Activated CD8-positive, alpha-beta T cell treated with anti-CD3 and anti-CD28 coated beads for 36 hours (primary cell): ENCODE measurements around the gene PZP. TPM values are rescaled to one million over a fixed set of nuclear protein-coding genes. Genes with fewer than 3 reads are reported as not detected.
"Not testable (repeated sequence)": the region's sequence is repeated elsewhere in the genome, so short reads cannot be mapped to it uniquely, and the experiment has no call there.

Experiments used
- ATAC-seq: fragments of 200-7000 bp; cut with Tn5 transposase; one replicate; pipeline ENCODE4 v1.10.0; 2021; ENCODE audit warnings: mild to moderate bottlenecking, moderate library complexity
- CTCF ChIA-PET: fragments of 350-600 bp; sonication (Branson Sonifier 250); formaldehyde crosslinking; loops from one replicate; lab custom pipeline; 2021; ENCODE audit warnings: antibody characterized with exemption; lab: Charles Lee
- POLR2A ChIA-PET: fragments of 350-600 bp; sonication (Branson Sonifier 250); formaldehyde crosslinking; loops from one replicate; lab custom pipeline; 2021; ENCODE audit warnings: antibody characterized with exemption; lab: Charles Lee
- DNase-seq: peaks from one replicate; pipeline ENCODE4 v3.0.0-alpha.2; 2020
- H3K27ac Mint-ChIP-seq: one replicate; pipeline ENCODE4 v1.8.0; 2021; ENCODE audit warnings: mild to moderate bottlenecking, mixed read lengths
- H3K27me3 Mint-ChIP-seq: one replicate; pipeline ENCODE4 v1.8.0; 2021; ENCODE audit warnings: mixed read lengths
- H3K36me3 Mint-ChIP-seq: one replicate; pipeline ENCODE4 v1.8.0; 2021; ENCODE audit warnings: low read depth, mixed read lengths
- H3K4me1 Mint-ChIP-seq: one replicate; pipeline ENCODE4 v1.8.0; 2021; ENCODE audit warnings: low read depth, mixed read lengths
- H3K4me3 Mint-ChIP-seq: one replicate; pipeline ENCODE4 v1.8.0; 2021; ENCODE audit warnings: mild to moderate bottlenecking, moderate library complexity, mixed read lengths
- H3K9me3 Mint-ChIP-seq: one replicate; pipeline ENCODE4 v1.8.0; 2021; ENCODE audit warnings: mixed read lengths
- intact Hi-C: fragments of 100-400 bp; cut with micrococcal nuclease; formaldehyde crosslinking; loops from one replicate; pipeline ENCODE4 v1.10.0; 2022
- total RNA-seq, 2 experiments: library from RNA; stranded (reverse); gene quantifications; one replicate each; pipeline ENCODE4 v1.2.3, GENCODE V29; 2021
- TF ChIP-seq, protein P1 (sequence below): fragments of 200-600 bp; IDR thresholded peaks from one replicate; pipeline ENCODE4 v1.8.0; 2022; ENCODE audit warnings: antibody characterized with exemption, mild to moderate bottlenecking

The PZP gene
- total RNA-seq, 2 experiments from 2014 or later, result not detected

DNA sequence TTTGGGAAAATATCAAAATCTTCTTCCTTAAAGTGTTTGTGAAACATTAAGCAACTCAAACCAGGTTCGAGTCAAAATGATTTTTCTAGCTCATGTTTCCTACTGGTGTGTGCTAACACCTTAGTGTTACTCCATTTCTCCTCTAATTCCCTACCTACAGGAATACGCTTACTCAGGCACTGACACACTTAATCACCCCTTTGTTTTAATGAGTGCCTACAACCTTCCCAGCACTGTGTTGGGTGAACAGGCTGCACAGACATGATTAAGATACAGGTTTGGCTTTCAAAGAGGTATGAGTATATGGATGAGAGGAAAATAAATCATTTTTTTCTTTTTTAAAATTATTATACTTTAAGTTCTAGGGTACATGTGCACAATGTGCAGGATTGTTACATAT lies 15.6 kb upstream of the PZP start:
- no peak overlapping the region for H3K4me3 Mint-ChIP-seq
- intact Hi-C loops, result no loop called here
- TF ChIP-seq, protein P1, sequence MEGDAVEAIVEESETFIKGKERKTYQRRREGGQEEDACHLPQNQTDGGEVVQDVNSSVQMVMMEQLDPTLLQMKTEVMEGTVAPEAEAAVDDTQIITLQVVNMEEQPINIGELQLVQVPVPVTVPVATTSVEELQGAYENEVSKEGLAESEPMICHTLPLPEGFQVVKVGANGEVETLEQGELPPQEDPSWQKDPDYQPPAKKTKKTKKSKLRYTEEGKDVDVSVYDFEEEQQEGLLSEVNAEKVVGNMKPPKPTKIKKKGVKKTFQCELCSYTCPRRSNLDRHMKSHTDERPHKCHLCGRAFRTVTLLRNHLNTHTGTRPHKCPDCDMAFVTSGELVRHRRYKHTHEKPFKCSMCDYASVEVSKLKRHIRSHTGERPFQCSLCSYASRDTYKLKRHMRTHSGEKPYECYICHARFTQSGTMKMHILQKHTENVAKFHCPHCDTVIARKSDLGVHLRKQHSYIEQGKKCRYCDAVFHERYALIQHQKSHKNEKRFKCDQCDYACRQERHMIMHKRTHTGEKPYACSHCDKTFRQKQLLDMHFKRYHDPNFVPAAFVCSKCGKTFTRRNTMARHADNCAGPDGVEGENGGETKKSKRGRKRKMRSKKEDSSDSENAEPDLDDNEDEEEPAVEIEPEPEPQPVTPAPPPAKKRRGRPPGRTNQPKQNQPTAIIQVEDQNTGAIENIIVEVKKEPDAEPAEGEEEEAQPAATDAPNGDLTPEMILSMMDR, result no peak
- DNase-seq (no peak), ATAC-seq (no peak)
- POLR2A ChIA-PET, result interaction anchor here (0.6 kb wide), 1 partner anchor 78 kb away, joined by 3 read pairs; no protein-coding TSS in a partner anchor
- no peaks in the 10 kb centered on the region for H3K4me1 Mint-ChIP-seq
- CTCF ChIA-PET, result no interaction called here
- H3K36me3 Mint-ChIP-seq, result no peaks in the 10 kb centered on the region
- H3K27ac Mint-ChIP-seq, result no peak overlapping the region
- no peaks in the 10 kb centered on the region for H3K27me3 Mint-ChIP-seq
- no peaks in the 10 kb centered on the region for H3K9me3 Mint-ChIP-seq

DNA sequence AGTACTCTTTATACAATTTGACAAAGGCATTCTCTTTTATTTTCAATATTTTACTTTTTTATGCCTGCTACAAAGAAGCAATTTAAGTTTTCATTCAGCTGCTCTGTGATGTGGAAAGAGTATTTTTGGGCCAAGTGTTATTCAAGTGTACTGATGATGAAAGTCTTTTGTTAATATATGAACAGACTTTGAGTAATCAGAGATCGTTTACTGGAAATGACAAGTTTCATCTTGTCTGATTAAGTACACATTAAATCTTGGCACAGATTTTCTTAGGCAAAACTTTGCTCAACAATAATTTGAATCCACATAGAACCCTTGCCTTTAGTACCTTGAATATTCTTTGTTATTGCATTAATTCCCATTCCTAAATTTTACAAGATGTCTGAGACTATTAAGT lies 13.3 kb upstream of the PZP start:
- Mint-ChIP-seq H3K36me3 (no peaks in the 10 kb centered on the region), H3K4me1 (no peaks in the 10 kb centered on the region), H3K27ac (no peak overlapping the region), H3K4me3 (no peak overlapping the region), H3K9me3 (no peaks in the 10 kb centered on the region), H3K27me3 (no peaks in the 10 kb centered on the region)
- ATAC-seq (no peak), DNase-seq (no peak)
- intact Hi-C loops, result no loop called here
- ChIA-PET POLR2A (no interaction called here), CTCF (no interaction called here)
- TF ChIP-seq, protein P1, result no peak

DNA sequence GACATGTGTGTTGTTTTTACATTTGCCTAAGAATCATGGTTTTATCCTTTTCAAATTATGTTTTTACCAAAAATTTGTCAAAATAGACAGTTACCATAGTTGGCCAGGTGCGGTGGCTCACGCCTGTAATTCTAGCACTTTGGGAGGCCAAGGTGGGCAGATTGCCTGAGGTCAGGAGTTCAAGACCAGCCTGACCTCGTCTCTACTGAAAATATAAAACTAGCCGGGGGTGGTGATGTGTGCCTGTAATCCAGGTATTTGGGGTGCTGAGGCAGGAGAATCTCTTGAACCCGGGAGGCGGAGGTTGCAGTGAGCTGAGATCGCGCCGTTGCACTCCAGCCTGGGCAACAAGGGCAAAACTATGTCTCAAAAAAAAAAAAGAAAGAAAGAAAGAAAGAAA lies 12.8 kb upstream of the PZP start:
- H3K36me3 Mint-ChIP-seq, POLR2A ChIA-PET, intact Hi-C loops, H3K4me1 Mint-ChIP-seq, H3K4me3 Mint-ChIP-seq, CTCF ChIA-PET, H3K9me3 Mint-ChIP-seq, H3K27me3 Mint-ChIP-seq, ATAC-seq, DNase-seq, H3K27ac Mint-ChIP-seq: not testable (repeated sequence)

DNA sequence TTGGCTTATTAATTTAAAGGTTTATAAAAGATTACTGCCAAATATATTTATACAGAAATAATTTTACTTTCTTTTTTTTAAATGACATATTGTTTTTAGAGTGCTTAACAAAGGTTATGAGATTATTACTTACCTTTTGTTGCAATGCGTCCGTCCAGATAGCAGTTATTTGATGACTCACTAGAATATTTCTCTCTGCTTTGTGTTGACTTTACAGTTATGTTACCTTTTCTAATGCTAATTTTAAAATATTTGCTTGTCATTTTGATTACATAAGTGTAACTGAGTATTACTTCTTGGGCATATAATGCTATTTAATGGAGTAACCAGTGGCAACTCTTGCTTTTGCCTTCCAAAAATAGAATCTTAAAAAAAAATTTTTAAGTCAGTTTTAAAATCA lies 6.3 kb upstream of the PZP start:
- CTCF ChIA-PET, result no interaction called here
- DNase-seq, result no peak
- TF ChIP-seq, protein P1, result no peak
- intact Hi-C loops, result no loop called here
- Mint-ChIP-seq H3K27me3 (no peaks in the 10 kb centered on the region), H3K4me1 (no peaks in the 10 kb centered on the region), H3K27ac (no peak overlapping the region), H3K4me3 (no peak overlapping the region), H3K36me3 (no peaks in the 10 kb centered on the region), H3K9me3 (no peaks in the 10 kb centered on the region)
- POLR2A ChIA-PET, result no interaction called here
- no peak for ATAC-seq

DNA sequence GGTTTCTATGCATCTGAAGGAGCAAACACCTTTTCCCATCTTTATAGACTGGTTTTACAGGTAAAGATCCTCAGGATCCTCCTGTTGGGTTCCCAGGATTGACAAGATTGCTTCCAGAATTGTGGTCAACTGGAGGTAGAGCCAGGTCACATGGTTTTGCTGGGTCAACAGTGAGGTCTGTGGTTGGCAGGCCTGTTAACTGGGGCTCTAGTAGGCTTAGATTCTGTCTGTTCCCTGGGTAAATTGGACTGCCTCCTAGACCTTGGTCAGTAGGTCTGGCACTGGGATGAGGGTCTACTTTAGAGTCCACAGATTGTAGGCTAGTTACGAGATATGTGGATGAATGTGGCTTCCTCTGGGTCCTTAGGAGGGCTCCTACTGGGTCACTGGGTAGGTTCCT lies 3.5 kb upstream of the PZP start:
- no peaks in the 10 kb centered on the region for H3K27me3 Mint-ChIP-seq
- ChIA-PET CTCF (no interaction called here), POLR2A (no interaction called here)
- H3K36me3 Mint-ChIP-seq, result no peaks in the 10 kb centered on the region
- TF ChIP-seq, protein P1, result no peak
- H3K4me1 Mint-ChIP-seq, result no peaks in the 10 kb centered on the region
- intact Hi-C loops, result no loop called here
- no peak overlapping the region for H3K27ac Mint-ChIP-seq
- ATAC-seq (no peak), DNase-seq (no peak)
- H3K9me3 Mint-ChIP-seq, result no peaks in the 10 kb centered on the region
- H3K4me3 Mint-ChIP-seq, result no peak overlapping the region

DNA sequence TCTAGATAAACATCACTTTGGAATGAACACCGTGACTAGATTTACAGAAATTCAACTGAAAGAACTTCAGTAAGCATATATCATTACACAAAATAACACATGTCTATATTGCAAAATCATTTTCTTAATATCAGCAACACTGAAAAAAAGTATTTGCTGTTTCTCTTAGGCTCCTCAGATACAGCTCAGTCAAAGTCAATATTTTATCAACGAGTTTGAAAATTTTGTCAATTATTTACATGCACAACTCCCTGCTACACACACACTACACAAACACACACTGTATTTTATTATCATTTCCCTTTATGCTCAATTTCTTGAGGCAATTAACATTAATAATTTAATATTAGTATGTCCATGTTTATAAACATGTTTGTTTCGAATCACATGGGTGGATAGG lies 3.8 kb downstream of the PZP start:
- intact Hi-C loops, result no loop called here
- Mint-ChIP-seq H3K4me1 (no peaks in the 10 kb centered on the region), H3K27ac (no peak overlapping the region), H3K4me3 (no peak overlapping the region), H3K36me3 (no peaks in the 10 kb centered on the region), H3K9me3 (no peaks in the 10 kb centered on the region), H3K27me3 (no peaks in the 10 kb centered on the region)
- DNase-seq (no peak), ATAC-seq (no peak)
- POLR2A ChIA-PET, result no interaction called here
- CTCF ChIA-PET, result no interaction called here
- TF ChIP-seq, protein P1, result no peak
